Thymus (tissue), 14 donors: ENCODE data around the gene SLC38A1. TPM values are rescaled to one million over a fixed set of nuclear protein-coding genes. Genes with fewer than 3 reads are reported as not detected.

Experiments used
- DNase-seq, 9 donors: peaks; one replicate each; pipeline ENCODE4 v3.0.0-alpha.2; 2013; ENCODE audit warnings: low spot score in 9 of 9, low read depth in 6 of 9, missing footprints in 1 of 9
- H3K27ac ChIP-seq, 2 donors: one replicate each; pipeline ENCODE4 v1.5.1; 2013; ENCODE audit warnings: control low read depth in 1 of 2, low read depth in 1 of 2, low read length in 1 of 2, mild to moderate bottlenecking in 1 of 2, moderate library complexity in 1 of 2
- H3K27me3 ChIP-seq, 2 donors: one replicate each; pipeline ENCODE4 v1.5.1; 2013; ENCODE audit warnings: low read length in 1 of 2; ENCODE audit not compliant: control insufficient read depth in 2 of 2, insufficient read depth in 1 of 2
- H3K36me3 ChIP-seq, 2 donors: one replicate each; pipeline ENCODE4 v1.5.1; 2013; ENCODE audit warnings: low read length in 1 of 2, mild to moderate bottlenecking in 1 of 2, moderate library complexity in 1 of 2; ENCODE audit not compliant: control insufficient read depth in 2 of 2, insufficient read depth in 2 of 2
- H3K4me1 ChIP-seq, 2 donors: one replicate each; pipeline ENCODE4 v1.5.1; 2013; ENCODE audit warnings: low read length in 2 of 2; ENCODE audit not compliant: control insufficient read depth in 2 of 2, insufficient read depth in 2 of 2
- H3K4me3 ChIP-seq, 2 donors: one replicate each; pipeline ENCODE4 v1.5.1; 2013; ENCODE audit warnings: low read length in 2 of 2, control low read depth in 1 of 2, mild to moderate bottlenecking in 1 of 2
- H3K9me3 ChIP-seq, 2 donors: one replicate each; pipeline ENCODE4 v1.5.1; 2013; ENCODE audit warnings: low read length in 1 of 2, mild to moderate bottlenecking in 1 of 2; ENCODE audit not compliant: control insufficient read depth in 2 of 2, insufficient read depth in 1 of 2
- WGBS: extraction: QIAGEN DNeasy Blood & Tissue Kit; methylation state at CpG from one replicate; pipeline ENCODE4 v1.1.7; 2013; 5-methylcytosine and 5-hydroxymethylcytosine counted together
- long read RNA-seq, 10 donors: transcript quantifications; one replicate each; lab custom pipeline, GENCODE V29; 2026
- polyA plus RNA-seq: library from polyadenylated mRNA; stranded (reverse); fragments of 200-250 nt; gene quantifications from one replicate; pipeline ENCODE4 v1.2.3, GENCODE V29; 2013
- total RNA-seq: library from RNA; stranded (reverse); fragments of 120-200 nt; gene quantifications from one replicate; pipeline ENCODE4 v1.2.4, GENCODE V29; 2013
- donor health status: healthy.

Gene SLC38A1
- total RNA-seq (81.6 TPM), polyA plus RNA-seq (54.4 TPM)
- long read RNA-seq, donor 1, full-length matches to known transcripts, result 3 of 3 reads
- long read RNA-seq, donor 1, partial matches to known transcripts, result 0 of 3 reads
- long read RNA-seq, donor 1, other reads (novel, unspliced or antisense), result 0 of 3 reads
- long read RNA-seq, donor 2, result 0 reads
- long read RNA-seq, donor 3, full-length matches to known transcripts, result 13 of 21 reads
- long read RNA-seq, donor 3, partial matches to known transcripts, result 8 of 21 reads
- long read RNA-seq, donor 3, other reads (novel, unspliced or antisense), result 0 of 21 reads
- long read RNA-seq, donor 4, full-length matches to known transcripts, result 10 of 27 reads
- long read RNA-seq, donor 4, partial matches to known transcripts, result 17 of 27 reads
- long read RNA-seq, donor 4, other reads (novel, unspliced or antisense), result 0 of 27 reads
- long read RNA-seq, donor 5, full-length matches to known transcripts, result 14 of 23 reads
- long read RNA-seq, donor 5, partial matches to known transcripts, result 9 of 23 reads
- long read RNA-seq, donor 5, other reads (novel, unspliced or antisense), result 0 of 23 reads
- long read RNA-seq, donor 6, full-length matches to known transcripts, result 7 of 27 reads
- long read RNA-seq, donor 6, partial matches to known transcripts, result 20 of 27 reads
- long read RNA-seq, donor 6, other reads (novel, unspliced or antisense), result 0 of 27 reads
- long read RNA-seq, donor 7, full-length matches to known transcripts, result 15 of 61 reads
- long read RNA-seq, donor 7, partial matches to known transcripts, result 46 of 61 reads
- long read RNA-seq, donor 7, other reads (novel, unspliced or antisense), result 0 of 61 reads
- long read RNA-seq, donor 8, full-length matches to known transcripts, result 5 of 12 reads
- long read RNA-seq, donor 8, partial matches to known transcripts, result 7 of 12 reads
- long read RNA-seq, donor 8, other reads (novel, unspliced or antisense), result 0 of 12 reads
- long read RNA-seq, donor 9, full-length matches to known transcripts, result 10 of 18 reads
- long read RNA-seq, donor 9, partial matches to known transcripts, result 8 of 18 reads
- long read RNA-seq, donor 9, other reads (novel, unspliced or antisense), result 0 of 18 reads
- long read RNA-seq, donor 10, full-length matches to known transcripts, result 16 of 21 reads
- long read RNA-seq, donor 10, partial matches to known transcripts, result 5 of 21 reads
- long read RNA-seq, donor 10, other reads (novel, unspliced or antisense), result 0 of 21 reads

DNA sequence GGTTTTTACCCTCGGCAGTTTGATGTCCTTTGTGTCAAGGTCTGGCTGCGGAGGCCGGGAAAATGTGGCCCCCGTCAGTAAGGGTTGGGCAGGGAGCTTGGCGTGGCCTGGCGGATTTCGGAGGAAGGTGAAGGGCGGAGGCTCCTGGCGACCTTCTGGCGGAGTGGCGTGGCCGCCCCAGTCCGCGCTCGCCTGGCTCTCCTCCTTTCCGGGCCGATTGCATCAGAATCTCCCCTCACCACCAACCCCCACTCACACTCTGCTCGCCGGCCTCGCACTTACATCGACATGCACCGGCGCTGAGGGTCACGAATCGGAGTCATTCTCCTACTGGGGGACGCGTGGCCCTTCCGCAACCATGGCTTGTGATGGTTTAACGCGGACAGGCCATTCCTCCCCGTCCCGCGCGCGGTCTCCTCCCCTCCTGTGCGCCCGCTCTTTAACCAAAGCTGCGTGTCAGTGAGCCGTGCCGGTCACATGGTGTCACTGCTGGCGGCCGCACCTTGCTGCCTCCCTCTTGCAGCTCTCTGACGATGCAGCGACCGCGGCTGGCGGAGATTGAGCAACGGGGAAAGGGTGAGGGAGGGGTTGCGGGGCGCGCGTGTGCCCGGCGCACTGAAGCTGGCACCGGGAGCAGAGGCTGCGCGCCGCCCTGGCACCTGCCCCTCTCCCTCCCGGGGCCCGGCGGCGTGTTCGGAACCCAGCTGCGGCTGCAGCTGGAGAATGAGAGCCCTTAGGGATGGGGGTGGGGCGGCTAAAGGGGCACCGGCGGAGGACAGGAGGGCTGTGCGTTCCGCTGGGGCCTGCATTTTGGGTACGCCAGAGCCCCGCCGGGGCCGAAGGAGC lies at the start of gene SLC38A1:
TSS of gene SLC38A1 (minus strand) at position 461 of the 846 bp plus-strand sequence. CDS start 29,243 bp downstream, outside the sequence.
- Histone ChIP-seq H3K4me3 (peak within 1 kb of the TSS; percentile 78 to 94), H3K27ac (peak within 1 kb of the TSS; percentile 97 to 100), H3K36me3 (peaks cover 2 to 5% of the 10 kb centered on the region in 2 donors), H3K27me3 (no peaks in the 10 kb centered on the region), H3K9me3 (no peaks in the 10 kb centered on the region), H3K4me1 (peaks cover 21 to 23% of the 10 kb centered on the region in 2 donors)
- peak; percentile 56 to 93 (median 81) for DNase-seq
- under 1% methylated on average over 73 of the region's 73 CpGs for WGBS

DNA sequence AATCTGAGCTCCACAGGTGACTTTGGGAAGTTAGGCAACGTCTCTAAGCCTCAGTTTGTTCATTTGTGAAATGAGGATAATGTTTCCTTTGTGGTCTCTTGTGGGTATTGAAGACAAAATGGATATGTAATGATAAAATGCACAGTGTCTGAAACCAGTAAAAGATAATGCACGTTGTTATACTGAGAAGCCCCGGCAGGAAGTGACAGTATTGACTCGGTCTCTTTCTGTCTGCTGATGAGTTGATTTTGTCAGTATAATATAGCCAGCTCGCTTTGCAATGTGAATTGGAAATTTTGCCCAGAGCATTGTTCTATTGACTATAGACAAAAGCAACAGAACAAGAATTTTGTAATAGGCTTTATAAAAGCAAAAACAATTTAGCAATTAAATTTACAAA lies 49.2 kb upstream of the SLC38A1 start:
- no peaks in the 10 kb centered on the region for H3K9me3 ChIP-seq
- DNase-seq, result no peak
- 94% methylated on average over 5 of the region's 5 CpGs for WGBS

DNA sequence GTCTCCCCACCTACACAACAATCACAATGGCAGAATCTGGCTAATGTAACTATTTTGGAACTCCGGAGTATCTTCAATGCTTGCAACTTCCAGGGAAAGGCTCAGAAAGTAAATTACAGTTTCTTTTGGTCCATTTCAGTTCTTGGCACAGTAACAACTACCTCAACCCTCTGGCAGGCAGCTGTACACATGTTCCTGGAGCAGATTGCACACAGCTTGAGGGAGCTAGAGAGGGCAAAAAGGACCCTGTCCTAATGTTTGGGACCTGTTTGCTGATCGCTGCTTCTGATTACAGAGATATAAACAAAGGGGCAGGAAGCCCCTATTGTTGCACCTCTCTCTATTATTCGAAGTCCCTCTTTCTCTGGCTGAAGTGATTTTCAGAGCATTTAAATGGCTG lies 35.2 kb upstream of the SLC38A1 start:
- H3K27ac ChIP-seq, result no peak overlapping the region
- H3K4me3 ChIP-seq, result no peak overlapping the region
- H3K36me3 ChIP-seq, result no peaks in the 10 kb centered on the region
- H3K9me3 ChIP-seq, result no peaks in the 10 kb centered on the region
- H3K4me1 ChIP-seq, result peaks cover 4 to 8% of the 10 kb centered on the region in 2 donors
- DNase-seq, result no peak
- WGBS, result 89% methylated on average over 3 of the region's 3 CpGs
- H3K27me3 ChIP-seq, result no peaks in the 10 kb centered on the region

More for the DNA sequence above, 49.2 kb upstream of the SLC38A1 start:
- Histone ChIP-seq H3K4me1 (no peaks in the 10 kb centered on the region), H3K4me3 (no peak overlapping the region), H3K27me3 (no peaks in the 10 kb centered on the region), H3K27ac (no peak overlapping the region), H3K36me3 (no peaks in the 10 kb centered on the region)

DNA sequence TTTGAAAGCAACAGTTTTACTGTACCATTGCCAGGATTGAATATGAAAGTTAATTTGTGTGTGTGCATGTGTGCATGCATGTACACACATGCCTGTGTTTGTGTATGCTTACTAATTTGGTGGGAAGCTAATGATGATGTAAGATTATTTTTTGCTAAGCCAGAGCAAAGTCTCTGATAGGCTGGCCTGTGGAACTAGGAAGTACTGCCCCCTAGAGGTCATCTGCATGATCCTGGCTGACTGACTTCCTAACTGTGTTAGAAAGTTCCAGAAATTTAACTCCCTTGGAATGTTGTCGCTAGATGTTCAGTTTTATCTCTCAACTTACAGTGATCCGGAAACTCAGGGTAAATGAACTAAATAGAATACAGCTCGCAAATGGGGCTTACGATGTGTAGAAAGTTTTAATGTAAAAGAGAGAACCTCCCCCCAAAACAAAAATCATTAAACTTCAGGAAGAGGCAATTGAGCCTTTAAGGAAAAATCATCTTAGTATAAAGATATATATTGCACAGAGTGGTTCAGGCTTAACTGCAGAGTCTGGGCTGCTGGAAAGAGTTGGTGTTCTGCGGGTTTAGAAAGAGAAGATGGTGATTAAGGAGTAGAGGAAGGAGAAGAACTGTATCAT lies 34.3 kb upstream of the SLC38A1 start:
- Histone ChIP-seq H3K4me1 (peaks cover 4 to 8% of the 10 kb centered on the region in 2 donors), H3K27me3 (no peaks in the 10 kb centered on the region), H3K4me3 (no peak overlapping the region), H3K9me3 (no peaks in the 10 kb centered on the region), H3K36me3 (no peaks in the 10 kb centered on the region), H3K27ac (no peak overlapping the region)
- DNase-seq, result peak in 8 of 9 donors; percentile 17 to 63 (median 40)
- WGBS, result 96% methylated on average over 5 of the region's 5 CpGs

DNA sequence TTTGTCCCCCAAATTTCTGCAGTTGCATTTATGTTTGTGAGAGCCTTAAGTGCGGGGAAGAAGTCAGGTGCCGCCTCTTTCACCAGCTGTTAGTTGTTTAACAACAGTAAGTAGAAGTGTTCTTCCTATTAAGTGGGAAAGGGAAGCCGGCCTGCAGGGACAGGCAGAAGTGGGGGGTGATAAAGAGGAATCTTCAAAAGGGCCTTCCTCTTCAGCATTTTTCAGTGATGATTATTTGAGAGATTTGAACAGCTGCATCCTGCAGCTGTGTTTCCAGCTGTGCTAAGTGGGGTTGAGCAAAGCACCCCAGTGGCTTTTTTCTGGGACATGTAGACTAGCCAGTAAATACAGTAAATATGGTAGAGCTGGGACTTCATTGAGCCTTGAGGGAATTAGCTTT lies 32.1 kb upstream of the SLC38A1 start:
- H3K27me3 ChIP-seq, result no peaks in the 10 kb centered on the region
- no peak overlapping the region for H3K27ac ChIP-seq
- no peak overlapping the region for H3K4me3 ChIP-seq
- no peaks in the 10 kb centered on the region for H3K9me3 ChIP-seq
- 25% methylated on average over 3 of the region's 3 CpGs for WGBS
- peaks cover 4 to 8% of the 10 kb centered on the region in 2 donors for H3K4me1 ChIP-seq
- DNase-seq, result peak; percentile 14 to 61 (median 20)
- H3K36me3 ChIP-seq, result no peaks in the 10 kb centered on the region

DNA sequence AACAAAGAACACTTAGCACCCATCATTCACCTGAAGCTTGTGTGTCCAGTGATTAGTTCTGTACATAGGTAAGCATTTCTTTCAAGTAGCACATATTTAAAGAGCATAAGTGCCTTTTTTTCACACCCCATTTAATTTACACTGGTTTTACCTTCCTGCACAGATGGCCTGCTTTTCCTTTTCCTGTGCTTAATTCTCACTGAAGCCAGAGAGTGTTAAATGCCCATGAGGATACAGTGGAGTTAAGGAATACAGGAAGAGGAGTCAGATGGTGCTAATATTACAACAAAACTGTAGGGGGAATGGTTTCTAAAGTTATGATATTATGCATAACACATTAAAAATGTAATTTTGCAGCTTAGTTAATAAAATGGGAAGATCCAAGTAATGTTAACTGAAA lies 31.0 kb upstream of the SLC38A1 start:
- Histone ChIP-seq H3K27ac (no peak overlapping the region), H3K9me3 (no peaks in the 10 kb centered on the region), H3K27me3 (no peaks in the 10 kb centered on the region), H3K4me1 (peaks cover 4 to 8% of the 10 kb centered on the region in 2 donors), H3K36me3 (no peaks in the 10 kb centered on the region), H3K4me3 (no peak overlapping the region)
- DNase-seq, result no peak

DNA sequence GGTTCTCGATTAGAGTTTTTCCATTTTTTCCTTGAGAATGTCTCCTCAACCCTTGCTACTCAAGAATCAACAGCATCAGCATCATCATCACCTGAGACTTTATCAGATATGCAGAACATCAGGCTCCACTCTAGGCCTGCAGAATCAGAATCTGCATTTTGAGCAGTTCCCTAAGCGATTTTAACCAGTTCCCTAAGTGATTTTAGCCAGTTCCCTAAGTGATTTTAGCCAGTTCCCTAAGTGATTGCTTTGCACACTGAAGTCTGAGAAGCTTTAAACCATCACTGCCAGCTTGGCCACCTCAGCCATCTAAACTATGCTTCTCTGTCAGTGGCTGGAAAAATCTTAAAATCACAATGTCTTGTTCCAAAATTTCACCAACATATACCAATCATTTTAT lies 29.4 kb upstream of the SLC38A1 start:
- H3K4me1 ChIP-seq, result peaks cover 4 to 8% of the 10 kb centered on the region in 2 donors
- H3K27ac ChIP-seq, result no peak overlapping the region
- H3K27me3 ChIP-seq, result no peaks in the 10 kb centered on the region
- H3K4me3 ChIP-seq, result no peak overlapping the region
- DNase-seq, result no peak
- H3K36me3 ChIP-seq, result no peaks in the 10 kb centered on the region
- H3K9me3 ChIP-seq, result no peaks in the 10 kb centered on the region
- 95% methylated on average over 2 of the region's 2 CpGs for WGBS

DNA sequence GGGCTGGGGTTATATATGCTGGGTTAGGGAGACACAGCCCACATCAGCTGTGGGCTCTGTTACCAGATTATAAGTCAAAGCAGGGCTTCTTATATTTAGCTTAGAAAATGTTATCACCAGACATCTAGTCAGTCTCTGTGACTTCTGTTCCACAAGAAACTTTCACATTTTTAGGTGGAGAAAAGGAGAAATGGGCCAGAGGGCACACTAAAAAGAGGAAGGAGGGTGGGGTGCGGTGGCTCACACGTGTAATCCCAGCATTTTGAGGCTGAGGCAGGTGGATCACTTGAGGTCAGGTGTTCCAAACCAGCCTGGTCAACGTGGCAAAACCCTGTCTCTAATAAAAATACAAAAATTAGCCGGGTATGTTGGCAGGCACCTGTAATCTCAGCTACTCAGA lies 28.0 kb upstream of the SLC38A1 start:
- WGBS, result 46% methylated on average over 4 of the region's 4 CpGs
- Histone ChIP-seq H3K4me1 (peaks cover 4 to 8% of the 10 kb centered on the region in 2 donors), H3K27ac (no peak overlapping the region), H3K36me3 (no peaks in the 10 kb centered on the region), H3K27me3 (no peaks in the 10 kb centered on the region), H3K9me3 (peaks cover 0 to 8% of the 10 kb centered on the region in 2 donors), H3K4me3 (no peak overlapping the region)
- no peak for DNase-seq
